Measurements from ENCODE around the gene PLXDC1.

Gene PLXDC1

DNA sequence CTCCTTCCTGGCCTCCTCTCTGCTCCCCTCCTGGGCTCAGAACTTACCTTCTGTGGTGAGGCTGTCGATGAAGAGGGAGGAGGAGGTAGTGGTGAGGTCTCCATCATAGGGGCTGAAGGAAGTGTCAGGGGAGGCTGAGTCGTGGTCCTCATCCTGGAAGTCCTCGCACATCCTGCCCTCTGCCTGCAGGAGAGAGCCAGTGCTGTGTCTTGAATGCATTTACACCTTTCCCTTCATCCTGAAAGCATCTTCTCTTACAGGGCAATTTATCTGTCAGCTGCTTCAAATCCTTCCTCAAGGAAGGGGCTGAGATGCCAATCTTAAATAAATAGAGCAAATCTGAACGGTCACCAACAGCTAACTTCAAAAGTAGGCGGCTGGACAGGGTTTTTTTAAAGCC lies 73.6 kb downstream of the PLXDC1 start:
- DNase-seq (ENCODE audit: extremely low spot score): no peak
- TF ChIP-seq, protein P1, sequence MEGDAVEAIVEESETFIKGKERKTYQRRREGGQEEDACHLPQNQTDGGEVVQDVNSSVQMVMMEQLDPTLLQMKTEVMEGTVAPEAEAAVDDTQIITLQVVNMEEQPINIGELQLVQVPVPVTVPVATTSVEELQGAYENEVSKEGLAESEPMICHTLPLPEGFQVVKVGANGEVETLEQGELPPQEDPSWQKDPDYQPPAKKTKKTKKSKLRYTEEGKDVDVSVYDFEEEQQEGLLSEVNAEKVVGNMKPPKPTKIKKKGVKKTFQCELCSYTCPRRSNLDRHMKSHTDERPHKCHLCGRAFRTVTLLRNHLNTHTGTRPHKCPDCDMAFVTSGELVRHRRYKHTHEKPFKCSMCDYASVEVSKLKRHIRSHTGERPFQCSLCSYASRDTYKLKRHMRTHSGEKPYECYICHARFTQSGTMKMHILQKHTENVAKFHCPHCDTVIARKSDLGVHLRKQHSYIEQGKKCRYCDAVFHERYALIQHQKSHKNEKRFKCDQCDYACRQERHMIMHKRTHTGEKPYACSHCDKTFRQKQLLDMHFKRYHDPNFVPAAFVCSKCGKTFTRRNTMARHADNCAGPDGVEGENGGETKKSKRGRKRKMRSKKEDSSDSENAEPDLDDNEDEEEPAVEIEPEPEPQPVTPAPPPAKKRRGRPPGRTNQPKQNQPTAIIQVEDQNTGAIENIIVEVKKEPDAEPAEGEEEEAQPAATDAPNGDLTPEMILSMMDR (IDR thresholded peaks at IDR 0.05; ENCODE audit: control extremely low read depth, extremely low read depth, low read depth, missing control alignments): no peak
- CTCF ChIA-PET: interaction anchor here (1.7 to 2.1 kb wide), 2 partner anchors 9 to 75 kb away, joined by 4 to 6 read pairs; no protein-coding TSS in a partner anchor
- POLR2A ChIA-PET: no interaction called here

DNA sequence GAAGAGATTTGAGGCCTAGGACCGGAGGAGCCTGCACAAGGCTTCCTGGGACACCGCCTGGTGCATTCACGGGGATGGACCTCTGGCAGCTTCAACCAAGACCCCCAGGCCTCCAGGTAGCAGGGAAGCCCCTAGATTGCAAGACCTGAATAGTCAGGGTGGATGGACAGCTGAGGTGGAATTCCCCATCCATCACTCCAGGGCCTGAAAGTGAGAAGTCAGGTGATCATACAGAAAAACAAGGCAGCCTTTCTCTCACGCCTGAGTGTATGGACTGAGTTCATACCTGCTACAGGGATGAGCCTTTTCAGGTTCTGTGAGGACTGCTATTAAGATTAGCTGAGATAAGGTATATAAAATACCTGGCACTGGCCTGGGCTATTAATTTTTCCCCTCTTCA lies 74.2 kb downstream of the PLXDC1 start:
- DNase-seq (ENCODE audit: extremely low spot score): no peak
- ChIA-PET CTCF (interaction anchor here (1.1 to 2.1 kb wide), 4 partner anchors 12 to 94 kb away, joined by 3 to 6 read pairs (median 3); no protein-coding TSS in a partner anchor), POLR2A (interaction anchor here (0.5 kb wide), 1 partner anchor 124 kb away, joined by 4 read pairs; no protein-coding TSS in a partner anchor)
- TF ChIP-seq, protein P1 (IDR thresholded peaks at IDR 0.05; ENCODE audit: control extremely low read depth, extremely low read depth, low read depth, missing control alignments): no peak

DNA sequence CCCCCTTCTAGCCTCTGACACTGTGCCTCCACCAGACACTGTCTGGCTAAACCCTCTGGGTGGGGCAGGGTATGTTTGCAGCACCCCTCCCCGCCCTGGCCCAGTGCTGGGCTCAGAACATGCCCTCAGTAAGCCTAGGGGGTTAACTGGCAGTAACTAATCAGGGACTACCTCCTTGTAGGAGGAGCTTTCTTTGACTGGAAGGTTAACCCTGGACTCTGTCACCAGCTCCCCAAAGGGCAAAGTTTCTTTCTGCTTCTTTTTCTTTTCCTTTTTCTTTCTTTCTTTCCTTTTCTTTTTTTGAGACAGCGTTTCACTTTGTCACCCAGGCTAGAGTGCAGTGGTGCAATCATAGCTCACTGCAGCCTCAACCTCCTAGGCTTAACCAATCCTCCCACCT lies 76.8 kb downstream of the PLXDC1 start:
- ChIA-PET POLR2A (no interaction called here), CTCF (interaction anchor here (1.3 to 1.4 kb wide), 2 partner anchors 14 to 69 kb away, joined by 3 to 6 read pairs; no protein-coding TSS in a partner anchor)
- no peak for DNase-seq (ENCODE audit: extremely low spot score)
- TF ChIP-seq, protein P1 (IDR thresholded peaks at IDR 0.05; ENCODE audit: control extremely low read depth, extremely low read depth, low read depth, missing control alignments): no peak

DNA sequence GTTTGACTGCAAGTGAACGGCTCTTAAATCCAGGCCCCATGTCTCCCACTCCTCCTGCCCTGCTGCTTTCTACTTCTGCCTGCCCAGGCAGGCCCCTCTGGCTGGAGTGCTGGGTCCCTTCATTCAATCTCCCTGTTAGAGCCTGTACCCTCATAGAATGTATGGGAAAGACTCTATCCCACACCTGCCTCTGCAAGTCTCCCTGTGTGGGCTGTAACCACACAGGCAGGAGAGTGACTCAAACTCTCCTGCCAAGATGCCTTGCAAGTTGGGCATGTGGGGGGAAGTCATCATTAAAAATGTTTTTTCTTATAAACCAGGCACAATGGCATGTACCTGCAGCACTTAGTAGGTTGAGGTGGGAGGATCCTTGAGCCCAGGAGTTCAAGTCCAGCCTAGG lies 77.5 kb downstream of the PLXDC1 start:
- POLR2A ChIA-PET: no interaction called here
- no peak for DNase-seq (ENCODE audit: extremely low spot score)
- CTCF ChIA-PET: no interaction called here
- TF ChIP-seq, protein P1 (IDR thresholded peaks at IDR 0.05; ENCODE audit: control extremely low read depth, extremely low read depth, low read depth, missing control alignments): no peak

DNA sequence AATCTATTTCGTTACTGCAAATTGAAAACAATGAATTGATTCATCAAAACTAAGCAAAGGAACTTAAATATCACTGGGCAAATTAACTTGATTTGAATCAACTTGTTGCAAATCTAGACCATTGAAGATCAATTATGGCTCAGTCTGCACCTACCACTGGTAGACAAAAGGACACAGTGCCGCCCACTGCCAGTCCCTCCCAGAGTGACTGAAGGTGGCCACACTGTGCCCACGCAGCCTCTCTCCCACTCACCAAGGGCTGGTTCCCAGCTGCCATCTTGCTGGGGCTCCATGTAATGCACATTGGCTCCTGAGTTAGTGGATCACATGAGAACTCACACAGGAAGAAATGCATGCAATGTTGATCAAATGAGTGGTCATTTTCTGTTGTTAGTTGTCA lies 78.1 kb downstream of the PLXDC1 start:
- TF ChIP-seq, protein P1 (IDR thresholded peaks at IDR 0.05; ENCODE audit: control extremely low read depth, extremely low read depth, low read depth, missing control alignments): no peak
- ChIA-PET CTCF (no interaction called here), POLR2A (no interaction called here)
- no peak for DNase-seq (ENCODE audit: extremely low spot score)

DNA sequence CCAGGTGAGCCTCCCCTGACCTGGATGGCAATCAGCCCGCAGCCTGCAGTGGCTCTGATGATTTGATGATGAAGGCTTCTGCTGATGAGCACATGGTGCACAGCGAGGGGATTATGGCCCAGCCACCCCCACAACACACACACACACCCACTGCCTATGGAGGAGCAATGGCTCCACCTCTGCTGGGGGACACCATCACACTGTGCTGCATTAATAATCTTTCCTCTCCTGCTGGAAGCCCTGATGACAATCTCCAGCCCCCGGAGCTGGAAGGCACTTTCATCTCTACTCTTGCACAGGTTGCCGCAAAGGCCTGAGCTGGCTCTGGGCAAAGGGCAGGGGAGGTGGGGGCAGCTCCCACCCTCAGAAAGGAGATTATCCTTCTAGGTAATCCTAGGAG lies 79.9 kb downstream of the PLXDC1 start:
- CTCF ChIA-PET: interaction anchor here (1.2 to 2.0 kb wide), 4 partner anchors 21 to 105 kb away, joined by 3 to 26 read pairs (median 4); partner anchors contain the start of genes FBXO47 and PLXDC1
- TF ChIP-seq, protein P1 (IDR thresholded peaks at IDR 0.05; ENCODE audit: control extremely low read depth, extremely low read depth, low read depth, missing control alignments): no peak
- DNase-seq (ENCODE audit: extremely low spot score): no peak
- POLR2A ChIA-PET: interaction anchor here (0.6 kb wide), 1 partner anchor 396 kb away, joined by 3 read pairs; no protein-coding TSS in a partner anchor

Measured in GM10248 (cell line).